ENCODE results near the gene CHURC1.

CHURC1 gene

DNA sequence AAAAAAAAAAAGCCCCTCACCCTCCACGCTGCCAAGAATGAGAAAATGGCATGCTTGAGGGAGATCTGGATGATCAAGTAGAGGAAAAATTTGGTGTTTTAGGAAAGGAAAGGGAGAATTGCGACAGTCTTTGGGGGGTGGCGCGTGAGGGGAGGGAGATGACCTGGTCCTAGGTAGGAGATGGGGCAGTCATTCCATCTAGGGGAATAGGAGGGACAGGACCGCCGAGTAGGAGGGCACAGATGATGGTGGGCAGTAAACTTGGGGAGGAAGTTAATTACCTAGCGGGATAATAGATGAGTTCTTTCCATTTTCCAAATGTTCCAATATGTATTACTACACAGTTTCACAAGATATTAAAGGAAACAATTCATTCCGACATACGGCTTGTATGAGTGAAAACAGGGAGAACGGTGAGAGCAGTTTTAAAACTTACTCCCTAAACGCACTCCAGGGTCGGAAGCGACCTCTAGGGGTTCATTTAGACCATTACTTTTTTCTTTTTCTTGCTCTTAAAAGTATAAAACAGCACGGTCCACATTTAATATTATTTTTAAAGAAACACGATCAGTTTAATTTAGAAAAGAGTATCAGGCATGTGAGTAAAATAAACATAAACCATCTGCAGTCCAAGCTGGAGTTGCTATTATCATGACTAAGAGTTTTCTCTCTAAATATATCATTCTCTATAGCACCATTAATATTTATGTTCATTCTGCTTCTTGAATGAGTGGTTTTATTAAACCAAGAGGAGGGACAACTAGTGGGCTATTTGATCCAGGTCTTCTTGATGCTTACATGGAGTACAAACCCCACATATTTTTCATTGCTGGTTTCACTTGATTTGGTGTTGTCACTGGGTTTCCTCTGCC lies 69.4 kb downstream of the CHURC1 start:
- Histone ChIP-seq H3K36me3 (ENCODE audit: insufficient read depth, low read length) (no peaks in the 10 kb centered on the region; the same call in 1 of the 2 replicates), H3K9ac (ENCODE audit: low read depth, low read length) (no peak overlapping the region), H3K9me3 (ENCODE audit: insufficient read depth, low read length, severe bottlenecking) (no peaks in the 10 kb centered on the region), H3K27ac (ENCODE audit: low read length) (no peak overlapping the region), H3K27me3 (ENCODE audit: insufficient read depth, low read length, poor library complexity) (no peaks in the 10 kb centered on the region), H4K20me1 (ENCODE audit: insufficient read depth, low read length) (no peaks in the 10 kb centered on the region), H2AFZ (ENCODE audit: low read depth, low read length) (no peak overlapping the region), H3K4me2 (ENCODE audit: insufficient read depth, low read length) (peak overlapping the region; percentile 31), H3K79me2 (ENCODE audit: insufficient read depth, low read length) (peaks cover 16% of the 10 kb centered on the region), H3K4me1 (ENCODE audit: insufficient read depth, low read length) (peaks cover 29% of the 10 kb centered on the region), H3K4me3 (ENCODE audit: low read depth in 1 of 2, low read length in 2 of 2) (no peak overlapping the region)
- TF ChIP-seq EZH2 (IDR thresholded peaks at IDR 0.05; ENCODE audit: borderline replicate concordance, low read depth, low read length, severe bottlenecking), result no peak
- TF ChIP-seq, protein P1, sequence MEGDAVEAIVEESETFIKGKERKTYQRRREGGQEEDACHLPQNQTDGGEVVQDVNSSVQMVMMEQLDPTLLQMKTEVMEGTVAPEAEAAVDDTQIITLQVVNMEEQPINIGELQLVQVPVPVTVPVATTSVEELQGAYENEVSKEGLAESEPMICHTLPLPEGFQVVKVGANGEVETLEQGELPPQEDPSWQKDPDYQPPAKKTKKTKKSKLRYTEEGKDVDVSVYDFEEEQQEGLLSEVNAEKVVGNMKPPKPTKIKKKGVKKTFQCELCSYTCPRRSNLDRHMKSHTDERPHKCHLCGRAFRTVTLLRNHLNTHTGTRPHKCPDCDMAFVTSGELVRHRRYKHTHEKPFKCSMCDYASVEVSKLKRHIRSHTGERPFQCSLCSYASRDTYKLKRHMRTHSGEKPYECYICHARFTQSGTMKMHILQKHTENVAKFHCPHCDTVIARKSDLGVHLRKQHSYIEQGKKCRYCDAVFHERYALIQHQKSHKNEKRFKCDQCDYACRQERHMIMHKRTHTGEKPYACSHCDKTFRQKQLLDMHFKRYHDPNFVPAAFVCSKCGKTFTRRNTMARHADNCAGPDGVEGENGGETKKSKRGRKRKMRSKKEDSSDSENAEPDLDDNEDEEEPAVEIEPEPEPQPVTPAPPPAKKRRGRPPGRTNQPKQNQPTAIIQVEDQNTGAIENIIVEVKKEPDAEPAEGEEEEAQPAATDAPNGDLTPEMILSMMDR (IDR thresholded peaks at IDR 0.05; ENCODE audit: borderline replicate concordance, extremely low read depth, low read length, poor library complexity, severe bottlenecking), result peak; percentile 75
- no peak for ATAC-seq (ENCODE audit: insufficient read depth, low read depth)
- peak; percentile 47 for DNase-seq
